ENCODE data around the gene SPAG6.
A peak's percentile ranks its signal among the peaks of the same experiment; 100 is the strongest.
"Not testable (repeated sequence)": the region's sequence is repeated elsewhere in the genome, so short reads cannot be mapped to it uniquely, and the experiment has no call there.

SPAG6 gene

GRCh38 chr10:22345301-22346095 is at the start of gene SPAG6:
TSS of gene SPAG6 (plus strand) at chr10:22345496. CDS start at chr10:22345612, 116 bp downstream.
- DNase-seq (ENCODE audit: low read depth in 2 of 2), result no peak

GRCh38 chr10:22301193-22301592 is 44.1 kb upstream of the SPAG6 start:
- DNase-seq (ENCODE audit: low read depth in 2 of 2), result no peak

- DNase-seq (ENCODE audit: low read depth in 2 of 2), result no peak
These were observed 41.8 kb upstream of the SPAG6 start for GRCh38 chr10:22303461-22303860.

- DNase-seq (ENCODE audit: low read depth in 2 of 2), result no peak
These were observed 39.6 kb upstream of the SPAG6 start for GRCh38 chr10:22305721-22306120.

- no peak for DNase-seq (ENCODE audit: low read depth in 2 of 2)
These were observed 36.9 kb upstream of the SPAG6 start for GRCh38 chr10:22308390-22308789.

GRCh38 chr10:22309180-22310000 is 35.9 kb upstream of the SPAG6 start:
- DNase-seq (ENCODE audit: low read depth in 2 of 2), result no peak

GRCh38 chr10:22310012-22310411 is 35.3 kb upstream of the SPAG6 start:
- DNase-seq (ENCODE audit: low read depth in 2 of 2), result not testable (repeated sequence)

GRCh38 chr10:22310928-22311327 is 34.4 kb upstream of the SPAG6 start:
- DNase-seq (ENCODE audit: low read depth in 2 of 2), result no peak

GRCh38 chr10:22314852-22315251 is 30.4 kb upstream of the SPAG6 start:
- DNase-seq (ENCODE audit: low read depth in 2 of 2), result no peak

- no peak for DNase-seq (ENCODE audit: low read depth in 2 of 2)
These were observed 29.6 kb upstream of the SPAG6 start for GRCh38 chr10:22315455-22316285.

GRCh38 chr10:22316286-22317075 is 28.8 kb upstream of the SPAG6 start, which contains the start of gene COMMD3:
TSS of gene COMMD3 (plus strand) at chr10:22316388. CDS start at chr10:22316418, 30 bp downstream.
- peak in 1 of 2 donors; percentile 67 for DNase-seq (ENCODE audit: low read depth in 2 of 2)

- no peak for DNase-seq (ENCODE audit: low read depth in 2 of 2)
These were observed 28.3 kb upstream of the SPAG6 start for GRCh38 chr10:22317076-22317370.

GRCh38 chr10:22317771-22318565 is 27.3 kb upstream of the SPAG6 start:
- no peak for DNase-seq (ENCODE audit: low read depth in 2 of 2)

GRCh38 chr10:22318772-22319171 is 26.5 kb upstream of the SPAG6 start:
- no peak for DNase-seq (ENCODE audit: low read depth in 2 of 2)

GRCh38 chr10:22319547-22319979 is 25.7 kb upstream of the SPAG6 start:
- DNase-seq (ENCODE audit: low read depth in 2 of 2), result no peak

GRCh38 chr10:22319980-22320558 is 25.2 kb upstream of the SPAG6 start:
- DNase-seq (ENCODE audit: low read depth in 2 of 2), result no peak

- DNase-seq (ENCODE audit: low read depth in 2 of 2), result peak in 1 of 2 donors; percentile 55
These were observed 24.6 kb upstream of the SPAG6 start, which contains the start of gene BMI1 for GRCh38 chr10:22320591-22321155. TSS of gene BMI1 (plus strand) at chr10:22321099. CDS start at chr10:22326450, 5,351 bp downstream.

- DNase-seq (ENCODE audit: low read depth in 2 of 2), result peak in 1 of 2 donors; percentile 40
These were observed 24.0 kb upstream of the SPAG6 start for GRCh38 chr10:22321156-22321923.

All from stimulated activated CD8-positive, alpha-beta memory T cell treated with anti-CD3 and anti-CD28 coated beads, Interleukin-2, amount 100 ng/mL, for 1 hour (primary cell).